CD4-positive, alpha-beta T cell (primary cell): ENCODE measurements around the gene PDZRN3. TPM values are rescaled to one million over a fixed set of nuclear protein-coding genes. Genes with fewer than 3 reads are reported as not detected.

ENCODE experiments used
- ATAC-seq: fragments of 200-7000 bp; cut with Tn5 transposase; one replicate; pipeline ENCODE4 v1.10.0; 2022; ENCODE audit warnings: mild to moderate bottlenecking; ENCODE audit not compliant: poor library complexity
- CTCF ChIA-PET: fragments of 350-600 bp; sonication (Branson Sonifier 250); formaldehyde crosslinking; loops from one replicate; lab custom pipeline; 2021; ENCODE audit warnings: antibody characterized with exemption, inconsistent platforms; lab: Charles Lee
- POLR2A ChIA-PET: fragments of 350-600 bp; sonication (Branson Sonifier 250); formaldehyde crosslinking; loops from one replicate; lab custom pipeline; 2021; ENCODE audit warnings: antibody characterized with exemption, inconsistent platforms; lab: Charles Lee
- DNase-seq, 14 experiments: peaks; one replicate each; pipeline ENCODE4 v3.0.0-alpha.2; 2013 to 2020; ENCODE audit warnings: mixed read lengths in 2 of 14
- H3K27ac ChIP-seq, 2 donors: one replicate each; pipeline versions ENCODE4 v1.5.1 to v1.7.0; 2013; ENCODE audit warnings: low read length in 2 of 2, low read depth in 1 of 2, mild to moderate bottlenecking in 1 of 2
- H3K27me3 ChIP-seq, 2 experiments: 1 replicate in 1 of 2; 2 replicates in 1 of 2; pipeline versions ENCODE4 v1.6.1 to v1.7.0; 2013; ENCODE audit warnings: low read length in 2 of 2, control low read depth in 1 of 2, mild to moderate bottlenecking in 1 of 2, moderate library complexity in 1 of 2; ENCODE audit not compliant: insufficient read depth in 2 of 2, control insufficient read depth in 1 of 2
- H3K36me3 ChIP-seq: one replicate; pipeline ENCODE4 v1.6.1; 2013; ENCODE audit warnings: low read length, control low read depth; ENCODE audit not compliant: insufficient read depth
- H3K4me1 ChIP-seq: one replicate; pipeline ENCODE4 v1.6.1; 2013; ENCODE audit warnings: low read length, control low read depth; ENCODE audit not compliant: insufficient read depth
- H3K4me3 ChIP-seq: one replicate; pipeline ENCODE4 v1.5.1; 2013; ENCODE audit warnings: mild to moderate bottlenecking, low read length, moderate library complexity
- H3K9me3 ChIP-seq, 2 experiments: 1 replicate in 1 of 2; 2 replicates in 1 of 2; pipeline versions ENCODE4 v1.6.1 to v1.7.0; 2013; ENCODE audit warnings: low read length in 2 of 2, mild to moderate bottlenecking in 2 of 2, control low read depth in 1 of 2, moderate library complexity in 1 of 2; ENCODE audit not compliant: control insufficient read depth in 1 of 2, insufficient read depth in 1 of 2
- H3K27ac Mint-ChIP-seq: one replicate; pipeline ENCODE4 v1.8.0; 2020; ENCODE audit warnings: mixed read lengths
- H3K27me3 Mint-ChIP-seq: one replicate; pipeline ENCODE4 v1.8.0; 2021; ENCODE audit warnings: mixed read lengths
- H3K36me3 Mint-ChIP-seq: one replicate; pipeline ENCODE4 v1.8.0; 2021; ENCODE audit warnings: low read depth, mixed read lengths
- H3K4me1 Mint-ChIP-seq: one replicate; pipeline ENCODE4 v1.8.0; 2021; ENCODE audit warnings: low read depth, mixed read lengths
- H3K4me3 Mint-ChIP-seq: one replicate; pipeline ENCODE4 v1.8.0; 2020; ENCODE audit warnings: mild to moderate bottlenecking, mixed read lengths
- H3K9me3 Mint-ChIP-seq: one replicate; pipeline ENCODE4 v1.8.0; 2020; ENCODE audit warnings: mixed read lengths
- intact Hi-C, 2 experiments: fragments of 100-400 bp; cut with DNase I in 1 of 2; cut with micrococcal nuclease in 1 of 2; formaldehyde crosslinking; loops; one replicate each; pipeline versions ENCODE4 v1.15.1 to v1.9.0; 2023 to 2025; cut with DNase I, micrococcal nuclease
- total RNA-seq, 174 experiments: library from RNA in 2 of 174; stranded (reverse) in 2 of 174; gene quantifications; one replicate each; pipeline ENCODE4 v1.2.3 and lab custom pipeline; 2021 to 2026
- TF ChIP-seq, protein P1 (sequence below): fragments of 200-600 bp; IDR thresholded peaks from one replicate; pipeline ENCODE4 v1.8.0; 2022; ENCODE audit warnings: antibody characterized with exemption, mild to moderate bottlenecking

Gene PDZRN3
- total RNA-seq, 2 experiments from 2014 or later = not detected

DNA sequence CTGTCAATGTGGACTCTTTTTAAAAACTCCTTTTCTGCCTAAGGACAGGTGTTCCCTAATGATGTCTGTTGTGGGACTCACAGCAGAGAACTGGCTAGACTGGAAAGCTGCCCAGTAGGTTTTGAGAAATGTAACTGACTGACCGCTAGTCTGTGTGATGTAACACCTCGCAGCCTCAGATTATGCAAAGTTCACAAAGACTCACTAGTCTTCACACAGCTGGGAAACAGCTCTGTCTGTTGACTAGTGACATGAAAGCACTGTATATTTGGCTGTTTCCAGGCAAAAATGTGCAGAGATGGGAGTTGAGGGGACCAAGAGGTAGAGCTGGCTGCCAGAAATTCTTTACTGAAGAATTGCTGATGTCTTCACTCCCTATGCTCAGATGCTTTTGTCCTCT is 10.3 kb downstream of the PDZRN3 start:
- DNase-seq (no peak), ATAC-seq (no peak)
- Mint-ChIP-seq H3K27me3 (peaks cover 11% of the 10 kb centered on the region), H3K36me3 (no peaks in the 10 kb centered on the region), H3K4me1 (no peaks in the 10 kb centered on the region), H3K27ac (no peak overlapping the region), H3K9me3 (peaks cover 2% of the 10 kb centered on the region), H3K4me3 (no peak overlapping the region)
- ChIA-PET CTCF (no interaction called here), POLR2A (no interaction called here)
- Histone ChIP-seq H3K4me1 (no peaks in the 10 kb centered on the region), H3K27me3 (no peaks in the 10 kb centered on the region), H3K36me3 (no peaks in the 10 kb centered on the region), H3K27ac (no peak overlapping the region), H3K4me3 (no peak overlapping the region), H3K9me3 (no peaks in the 10 kb centered on the region)
- TF ChIP-seq, protein P1, sequence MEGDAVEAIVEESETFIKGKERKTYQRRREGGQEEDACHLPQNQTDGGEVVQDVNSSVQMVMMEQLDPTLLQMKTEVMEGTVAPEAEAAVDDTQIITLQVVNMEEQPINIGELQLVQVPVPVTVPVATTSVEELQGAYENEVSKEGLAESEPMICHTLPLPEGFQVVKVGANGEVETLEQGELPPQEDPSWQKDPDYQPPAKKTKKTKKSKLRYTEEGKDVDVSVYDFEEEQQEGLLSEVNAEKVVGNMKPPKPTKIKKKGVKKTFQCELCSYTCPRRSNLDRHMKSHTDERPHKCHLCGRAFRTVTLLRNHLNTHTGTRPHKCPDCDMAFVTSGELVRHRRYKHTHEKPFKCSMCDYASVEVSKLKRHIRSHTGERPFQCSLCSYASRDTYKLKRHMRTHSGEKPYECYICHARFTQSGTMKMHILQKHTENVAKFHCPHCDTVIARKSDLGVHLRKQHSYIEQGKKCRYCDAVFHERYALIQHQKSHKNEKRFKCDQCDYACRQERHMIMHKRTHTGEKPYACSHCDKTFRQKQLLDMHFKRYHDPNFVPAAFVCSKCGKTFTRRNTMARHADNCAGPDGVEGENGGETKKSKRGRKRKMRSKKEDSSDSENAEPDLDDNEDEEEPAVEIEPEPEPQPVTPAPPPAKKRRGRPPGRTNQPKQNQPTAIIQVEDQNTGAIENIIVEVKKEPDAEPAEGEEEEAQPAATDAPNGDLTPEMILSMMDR = no peak
- intact Hi-C loops = no loop called here

DNA sequence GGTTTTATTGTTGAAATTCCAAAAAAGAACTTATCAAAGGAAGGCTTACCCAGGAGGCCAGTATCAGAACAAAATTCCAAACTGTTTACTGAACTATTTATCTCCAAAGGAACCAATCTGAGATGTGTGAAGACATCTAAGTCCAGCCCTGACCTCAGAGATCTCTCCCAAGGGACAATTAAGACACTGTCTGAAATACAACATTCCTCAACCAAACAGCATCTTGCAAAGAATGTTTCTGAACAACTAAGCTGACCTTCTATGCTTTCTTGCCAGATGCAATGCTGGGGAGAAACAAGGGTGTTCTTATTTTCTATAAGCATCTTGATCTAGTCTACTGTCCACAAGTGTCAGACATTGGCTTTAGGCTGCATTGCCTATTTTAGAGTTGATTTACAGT is 13.6 kb downstream of the PDZRN3 start:
- Mint-ChIP-seq H3K4me3 (no peak overlapping the region), H3K9me3 (peaks cover 2% of the 10 kb centered on the region), H3K27me3 (peaks cover 8% of the 10 kb centered on the region), H3K4me1 (no peaks in the 10 kb centered on the region), H3K36me3 (no peaks in the 10 kb centered on the region), H3K27ac (no peak overlapping the region)
- H3K36me3 ChIP-seq = no peaks in the 10 kb centered on the region
- no peaks in the 10 kb centered on the region for H3K27me3 ChIP-seq
- no peak overlapping the region for H3K27ac ChIP-seq
- ChIA-PET CTCF (no interaction called here), POLR2A (no interaction called here)
- intact Hi-C loops = no loop called here
- TF ChIP-seq, protein P1 = no peak
- H3K4me3 ChIP-seq = no peak overlapping the region
- no peaks in the 10 kb centered on the region for H3K9me3 ChIP-seq
- ATAC-seq (no peak), DNase-seq (no peak)
- no peaks in the 10 kb centered on the region for H3K4me1 ChIP-seq

DNA sequence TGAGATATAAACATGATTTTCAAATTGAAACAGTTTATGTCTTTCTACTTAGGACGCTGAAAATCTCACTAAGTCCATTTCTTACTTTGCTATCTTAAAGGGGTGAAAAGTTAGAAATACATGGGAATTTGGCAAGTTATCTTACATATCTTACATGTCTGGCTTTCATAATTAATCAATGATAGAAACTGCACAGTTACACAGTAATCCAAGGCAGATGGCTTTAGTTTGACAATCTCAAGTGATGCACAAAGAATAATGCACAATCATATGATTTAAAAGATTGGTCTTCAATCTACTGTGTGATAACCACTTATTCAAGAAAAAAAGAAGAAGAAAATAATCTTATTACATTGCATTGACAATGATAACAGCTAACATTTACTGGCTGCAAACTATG is 14.2 kb downstream of the PDZRN3 start:
- Histone ChIP-seq H3K4me3 (no peak overlapping the region), H3K9me3 (no peaks in the 10 kb centered on the region), H3K27ac (no peak overlapping the region), H3K36me3 (no peaks in the 10 kb centered on the region), H3K27me3 (no peaks in the 10 kb centered on the region), H3K4me1 (no peaks in the 10 kb centered on the region)
- Mint-ChIP-seq H3K9me3 (no peaks in the 10 kb centered on the region), H3K4me1 (no peaks in the 10 kb centered on the region), H3K27me3 (peaks cover 8% of the 10 kb centered on the region), H3K4me3 (no peak overlapping the region), H3K27ac (no peak overlapping the region), H3K36me3 (no peaks in the 10 kb centered on the region)
- POLR2A ChIA-PET = no interaction called here
- DNase-seq = no peak
- CTCF ChIA-PET = no interaction called here
- TF ChIP-seq, protein P1 = no peak
- intact Hi-C loops = no loop called here
- ATAC-seq = no peak
